IMR-90 (cell line): ENCODE results near the gene MLX.

Experiments
- CHD1 ChIP-seq: IDR thresholded peaks from 2 replicates; pipeline ENCODE4 v1.6.1; 2012; ENCODE audit warnings: low read depth, low read length, improper control_type of control experiment
- CTCF ChIP-seq: conservative IDR thresholded peaks from 2 replicates; pipeline ENCODE4 v1.5.1; 2012; ENCODE audit warnings: mild to moderate bottlenecking, low read depth, low read length, improper control_type of control experiment
- MAFK ChIP-seq: IDR thresholded peaks from 2 replicates; pipeline ENCODE4 v1.6.1; 2012; ENCODE audit warnings: low read depth, low read length, improper control_type of control experiment
- MXI1 ChIP-seq: IDR thresholded peaks from 2 replicates; pipeline ENCODE4 v1.6.1; 2012; ENCODE audit warnings: low read depth, mild to moderate bottlenecking, low read length, moderate library complexity, borderline replicate concordance
- POLR2A ChIP-seq: IDR thresholded peaks from 2 replicates; pipeline ENCODE4 v1.6.1; 2012; ENCODE audit warnings: mild to moderate bottlenecking, low read depth, low read length

GRCh38 chr17:42581744-42582270 is 14.9 kb downstream of the MLX start:
- TF ChIP-seq POLR2A (no peak), MAFK (no peak), MXI1 (no peak), CHD1 (no peak), CTCF (no peak)
